MM.1S (cell line): ENCODE results near the gene LRRC75A.

ENCODE experiments used
- DNase-seq: peaks from one replicate; pipeline ENCODE4 v3.0.0-alpha.2; 2015
- H2AFZ ChIP-seq: fragments of 300-600 bp; sonication (generic); 2 replicates; pipeline ENCODE4 v1.6.0; 2016; ENCODE audit warnings: antibody characterized with exemption, low read length
- H3F3A ChIP-seq: fragments of 300-600 bp; sonication (generic); 2 replicates; pipeline ENCODE4 v1.6.1; 2016; ENCODE audit warnings: mild to moderate bottlenecking, antibody characterized with exemption, low read length, moderate library complexity, mixed read lengths; ENCODE audit not compliant: insufficient read depth
- H3K27ac ChIP-seq: fragments of 300-600 bp; sonication (generic); 2 replicates; pipeline ENCODE4 v1.5.1; 2016; ENCODE audit warnings: mild to moderate bottlenecking, low read length
- H3K27me3 ChIP-seq: fragments of 300-600 bp; sonication (generic); replicated peaks from 2 replicates; pipeline ENCODE4 v1.6.0; 2016; ENCODE audit warnings: low read length; ENCODE audit not compliant: insufficient read depth
- H3K36me3 ChIP-seq: fragments of 300-600 bp; sonication (generic); replicated peaks from 2 replicates; pipeline ENCODE4 v1.6.1; 2016; ENCODE audit warnings: mild to moderate bottlenecking, low read length, mixed read lengths; ENCODE audit not compliant: insufficient read depth
- H3K4me1 ChIP-seq: fragments of 300-600 bp; sonication (generic); 2 replicates; pipeline ENCODE4 v1.6.1; 2016; ENCODE audit warnings: low read length, mixed read lengths
- H3K4me2 ChIP-seq: fragments of 300-600 bp; sonication (generic); 2 replicates; pipeline ENCODE4 v1.6.0; 2016; ENCODE audit warnings: low read depth, low read length
- H3K4me3 ChIP-seq: fragments of 300-600 bp; sonication (generic); 2 replicates; pipeline ENCODE4 v1.5.1; 2016; ENCODE audit warnings: low read length, mixed read lengths
- H3K79me2 ChIP-seq: fragments of 300-600 bp; sonication (generic); 2 replicates; pipeline ENCODE4 v1.6.1; 2016; ENCODE audit warnings: mixed run types, low read length, mixed read lengths
- H3K9ac ChIP-seq: fragments of 300-600 bp; sonication (generic); 2 replicates; pipeline ENCODE4 v1.6.1; 2016; ENCODE audit warnings: low read length, mixed read lengths
- H3K9me2 ChIP-seq: fragments of 300-600 bp; sonication (generic); replicated peaks from 2 replicates; pipeline ENCODE4 v1.6.1; 2016; ENCODE audit warnings: mild to moderate bottlenecking, low read length, mixed read lengths; ENCODE audit not compliant: insufficient read depth
- H3K9me3 ChIP-seq: fragments of 300-600 bp; sonication (generic); replicated peaks from 2 replicates; pipeline ENCODE4 v1.6.1; 2016; ENCODE audit warnings: mild to moderate bottlenecking, low read length, mixed read lengths; ENCODE audit not compliant: insufficient read depth
- H4K20me1 ChIP-seq: fragments of 300-600 bp; sonication (generic); 2 replicates; pipeline ENCODE4 v1.6.1; 2016; ENCODE audit warnings: mild to moderate bottlenecking, low read length, moderate library complexity, mixed read lengths; ENCODE audit not compliant: insufficient read depth
- CTCF ChIP-seq: fragments of 300-600 bp; sonication (generic); IDR thresholded peaks from 2 replicates; pipeline ENCODE4 v1.5.1; 2016; ENCODE audit warnings: antibody characterized with exemption, low read length, mixed read lengths
- EZH2 ChIP-seq: fragments of 300-600 bp; sonication (generic); optimal IDR thresholded peaks from 2 replicates; pipeline ENCODE3; 2017; ENCODE audit warnings: low read depth, mild to moderate bottlenecking, antibody characterized with exemption, low read length, mixed read lengths
- EZH2phosphoT487 ChIP-seq: fragments of 300-600 bp; sonication (generic); IDR thresholded peaks from 2 replicates; pipeline ENCODE4 v1.6.1; 2018; ENCODE audit warnings: antibody characterized with exemption, low read length

The LRRC75A gene

DNA sequence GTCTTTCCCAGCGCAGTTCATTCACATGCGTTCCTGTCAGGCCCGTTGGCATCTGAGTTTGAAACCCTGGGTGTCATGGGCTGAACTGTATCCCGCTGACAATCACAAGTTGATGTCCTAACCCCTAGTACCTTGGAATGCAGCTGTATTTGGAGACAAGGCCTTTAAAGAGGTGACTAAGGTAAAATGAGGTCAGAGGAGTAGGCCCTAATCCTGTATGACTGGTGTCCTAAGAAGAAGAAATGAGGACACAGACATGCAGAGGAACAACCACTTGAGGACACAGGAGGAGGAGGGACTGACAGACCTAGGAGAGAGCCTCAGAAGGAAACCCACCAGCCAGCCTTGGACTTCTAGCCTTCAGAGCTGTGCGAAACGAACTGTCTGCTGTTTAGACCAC is 43.5 kb downstream of the LRRC75A start:
- Histone ChIP-seq H3K79me2 (peaks cover 22% of the 10 kb centered on the region), H4K20me1 (peaks cover 14% of the 10 kb centered on the region), H3K4me1 (no peaks in the 10 kb centered on the region), H3K4me2 (no peak overlapping the region), H3K27ac (no peak overlapping the region), H3K9me2 (no peaks in the 10 kb centered on the region), H2AFZ (no peak overlapping the region), H3K9ac (no peak overlapping the region), H3F3A (peaks cover 34% of the 10 kb centered on the region), H3K36me3 (no peaks in the 10 kb centered on the region; the same call in 1 of the 2 replicates), H3K27me3 (no peaks in the 10 kb centered on the region), H3K9me3 (no peaks in the 10 kb centered on the region), H3K4me3 (no peak overlapping the region)
- no peak for DNase-seq
- TF ChIP-seq EZH2phosphoT487 (no peak), CTCF (no peak), EZH2 (no peak)

GRCh38 chr17:16447676-16448075 is 44.3 kb downstream of the LRRC75A start:
- no peak for DNase-seq
- no peak overlapping the region for H3K27ac ChIP-seq
- peaks cover 20% of the 10 kb centered on the region for H4K20me1 ChIP-seq
- peaks cover 1% of the 10 kb centered on the region; the same call in 1 of the 2 replicates for H3K36me3 ChIP-seq
- H3K4me2 ChIP-seq = no peak overlapping the region
- H3K9me3 ChIP-seq = no peaks in the 10 kb centered on the region
- no peaks in the 10 kb centered on the region for H3K27me3 ChIP-seq
- H3F3A ChIP-seq = peaks cover 41% of the 10 kb centered on the region
- no peaks in the 10 kb centered on the region for H3K9me2 ChIP-seq
- no peaks in the 10 kb centered on the region for H3K4me1 ChIP-seq
- H3K9ac ChIP-seq = no peak overlapping the region
- H3K4me3 ChIP-seq = no peak overlapping the region
- TF ChIP-seq CTCF (no peak), EZH2 (no peak), EZH2phosphoT487 (no peak)
- peaks cover 31% of the 10 kb centered on the region for H3K79me2 ChIP-seq
- no peak overlapping the region for H2AFZ ChIP-seq

- H3K79me2 ChIP-seq = peaks cover 43% of the 10 kb centered on the region
- peaks cover 12% of the 10 kb centered on the region for H3K36me3 ChIP-seq
- H3K9me2 ChIP-seq = no peaks in the 10 kb centered on the region
- no peak overlapping the region for H3K27ac ChIP-seq
- H3K4me1 ChIP-seq = no peaks in the 10 kb centered on the region
- H4K20me1 ChIP-seq = peaks cover 30% of the 10 kb centered on the region
- no peaks in the 10 kb centered on the region for H3K9me3 ChIP-seq
- no peak overlapping the region for H2AFZ ChIP-seq
- TF ChIP-seq EZH2 = no peak
- no peak for TF ChIP-seq CTCF
- TF ChIP-seq EZH2phosphoT487 = no peak
- no peak overlapping the region for H3K9ac ChIP-seq
- H3K4me2 ChIP-seq = no peak overlapping the region
- H3K4me3 ChIP-seq = no peak overlapping the region
- DNase-seq = no peak
- H3K27me3 ChIP-seq = no peaks in the 10 kb centered on the region
- H3F3A ChIP-seq = peaks cover 53% of the 10 kb centered on the region
These were observed 45.5 kb downstream of the LRRC75A start for GRCh38 chr17:16446338-16446983.
